ENCODE measurements around the gene ARMC8. TPM values are rescaled to one million over a fixed set of nuclear protein-coding genes. Genes with fewer than 3 reads are reported as not detected.

ARMC8 gene, protein sequence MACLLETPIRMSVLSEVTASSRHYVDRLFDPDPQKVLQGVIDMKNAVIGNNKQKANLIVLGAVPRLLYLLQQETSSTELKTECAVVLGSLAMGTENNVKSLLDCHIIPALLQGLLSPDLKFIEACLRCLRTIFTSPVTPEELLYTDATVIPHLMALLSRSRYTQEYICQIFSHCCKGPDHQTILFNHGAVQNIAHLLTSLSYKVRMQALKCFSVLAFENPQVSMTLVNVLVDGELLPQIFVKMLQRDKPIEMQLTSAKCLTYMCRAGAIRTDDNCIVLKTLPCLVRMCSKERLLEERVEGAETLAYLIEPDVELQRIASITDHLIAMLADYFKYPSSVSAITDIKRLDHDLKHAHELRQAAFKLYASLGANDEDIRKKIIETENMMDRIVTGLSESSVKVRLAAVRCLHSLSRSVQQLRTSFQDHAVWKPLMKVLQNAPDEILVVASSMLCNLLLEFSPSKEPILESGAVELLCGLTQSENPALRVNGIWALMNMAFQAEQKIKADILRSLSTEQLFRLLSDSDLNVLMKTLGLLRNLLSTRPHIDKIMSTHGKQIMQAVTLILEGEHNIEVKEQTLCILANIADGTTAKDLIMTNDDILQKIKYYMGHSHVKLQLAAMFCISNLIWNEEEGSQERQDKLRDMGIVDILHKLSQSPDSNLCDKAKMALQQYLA
- 32.2 and 32.4 TPM in 2 replicates for total RNA-seq (2021)
- Bru-seq, nascent RNA, result percentile 85 among the genes with signal in this experiment
- percentile 80 among the genes with signal in this experiment for BruChase-seq, experiment 1, labeled RNA remaining after a 2-hour chase
- percentile 69 among the genes with signal in this experiment for BruChase-seq, experiment 2, labeled RNA remaining after a 6-hour chase
- long read RNA-seq, full-length matches to known transcripts, result 47 of 194 reads
- long read RNA-seq, partial matches to known transcripts, result 9 of 194 reads
- long read RNA-seq, other reads (novel, unspliced or antisense), result 138 of 194 reads

DNA sequence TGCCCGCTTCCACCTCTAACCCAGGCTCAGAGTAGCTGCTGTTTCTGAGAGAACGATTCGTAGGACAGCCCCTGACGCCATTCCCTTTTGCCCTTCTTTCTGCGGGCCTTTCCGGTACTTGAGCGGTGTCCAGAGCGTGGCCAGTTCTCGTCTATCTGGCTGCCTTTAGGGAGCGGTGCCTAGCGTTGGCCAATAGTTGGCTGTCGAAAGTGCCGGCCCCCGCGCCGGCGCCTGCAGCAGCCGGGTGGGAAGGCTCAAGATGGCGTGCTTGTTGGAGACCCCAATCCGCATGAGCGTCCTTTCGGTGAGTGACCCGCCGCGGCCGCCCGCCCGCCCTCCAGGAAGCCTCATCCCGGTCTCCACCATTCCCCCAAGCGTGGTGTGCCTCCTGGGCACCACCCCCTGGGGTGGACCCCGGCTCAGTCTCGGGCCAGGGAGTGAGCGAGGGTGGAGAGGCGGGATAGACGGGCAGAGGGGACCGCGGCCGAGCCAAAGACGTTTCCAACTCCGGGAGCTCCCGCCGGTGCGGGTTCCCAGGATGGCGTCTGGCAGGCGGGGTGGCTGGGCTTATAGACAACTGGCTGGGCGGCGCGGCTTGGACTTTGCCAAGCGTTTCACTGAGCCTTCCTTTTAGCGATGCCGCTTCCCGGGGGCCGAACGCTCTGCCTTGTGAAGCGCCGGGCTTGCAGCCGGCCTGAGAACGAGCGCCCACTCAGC, at the start of gene ARMC8:
TSS of gene ARMC8 (plus strand) at position 6 of the 717 bp plus-strand sequence. CDS start at position 260, 254 bp downstream.
- no peak for TF ChIP-seq EZH2 (IDR thresholded peaks at IDR 0.05; ENCODE audit: low read depth)
- TF ChIP-seq, protein P1, sequence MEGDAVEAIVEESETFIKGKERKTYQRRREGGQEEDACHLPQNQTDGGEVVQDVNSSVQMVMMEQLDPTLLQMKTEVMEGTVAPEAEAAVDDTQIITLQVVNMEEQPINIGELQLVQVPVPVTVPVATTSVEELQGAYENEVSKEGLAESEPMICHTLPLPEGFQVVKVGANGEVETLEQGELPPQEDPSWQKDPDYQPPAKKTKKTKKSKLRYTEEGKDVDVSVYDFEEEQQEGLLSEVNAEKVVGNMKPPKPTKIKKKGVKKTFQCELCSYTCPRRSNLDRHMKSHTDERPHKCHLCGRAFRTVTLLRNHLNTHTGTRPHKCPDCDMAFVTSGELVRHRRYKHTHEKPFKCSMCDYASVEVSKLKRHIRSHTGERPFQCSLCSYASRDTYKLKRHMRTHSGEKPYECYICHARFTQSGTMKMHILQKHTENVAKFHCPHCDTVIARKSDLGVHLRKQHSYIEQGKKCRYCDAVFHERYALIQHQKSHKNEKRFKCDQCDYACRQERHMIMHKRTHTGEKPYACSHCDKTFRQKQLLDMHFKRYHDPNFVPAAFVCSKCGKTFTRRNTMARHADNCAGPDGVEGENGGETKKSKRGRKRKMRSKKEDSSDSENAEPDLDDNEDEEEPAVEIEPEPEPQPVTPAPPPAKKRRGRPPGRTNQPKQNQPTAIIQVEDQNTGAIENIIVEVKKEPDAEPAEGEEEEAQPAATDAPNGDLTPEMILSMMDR (conservative IDR thresholded peaks at IDR 0.05), result no peak
- Histone ChIP-seq H3K4me3 (peak within 1 kb of the TSS; percentile 90), H3K9me2 (ENCODE audit: insufficient read depth) (no peaks in the 10 kb centered on the region), H3K27me3 (ENCODE audit: insufficient read depth, low read depth) (no peaks in the 10 kb centered on the region), H3K36me3 (ENCODE audit: low read depth) (no peaks in the 10 kb centered on the region; the same call in 1 of the 2 replicates), H3K79me2 (ENCODE audit: low read depth) (peaks cover 48% of the 10 kb centered on the region), H3K4me1 (replicated peaks; ENCODE audit: insufficient read depth) (peaks cover 28% of the 10 kb centered on the region), H3K27ac (peak within 1 kb of the TSS; percentile 76), H4K20me1 (ENCODE audit: insufficient read depth) (peaks cover 15% of the 10 kb centered on the region), H3K4me2 (peak within 1 kb of the TSS; percentile 98), H3F3A (ENCODE audit: insufficient read depth, low read depth) (no peaks in the 10 kb centered on the region), H3K9me3 (ENCODE audit: insufficient read depth, low read depth) (no peaks in the 10 kb centered on the region), H2AFZ (peak within 1 kb of the TSS; percentile 98)
- TSS peak; percentile 39 for BruUV-seq (replicated peaks)
- CTCF ChIA-PET, result interaction anchor here (0.6 to 1.5 kb wide), 2 partner anchors 13 to 728 kb away, joined by 4 to 6 read pairs; no protein-coding TSS in a partner anchor
- intact Hi-C loops (cut with micrococcal nuclease; ENCODE audit: unreplicated experiment), result loop anchor here (1.0 to 10.0 kb wide), 3 partner anchors 13 to 1167 kb away; partner anchors contain the start of gene DBR1
- peak; percentile 56 to 75 for DNase-seq
- POLR2A ChIA-PET (ENCODE audit: unreplicated experiment), result interaction anchor here (0.5 to 0.7 kb wide), 5 partner anchors 12 to 734 kb away, joined by 3 to 30 read pairs (median 11); partner anchors contain the start of genes DBR1 and ESYT3

DNA sequence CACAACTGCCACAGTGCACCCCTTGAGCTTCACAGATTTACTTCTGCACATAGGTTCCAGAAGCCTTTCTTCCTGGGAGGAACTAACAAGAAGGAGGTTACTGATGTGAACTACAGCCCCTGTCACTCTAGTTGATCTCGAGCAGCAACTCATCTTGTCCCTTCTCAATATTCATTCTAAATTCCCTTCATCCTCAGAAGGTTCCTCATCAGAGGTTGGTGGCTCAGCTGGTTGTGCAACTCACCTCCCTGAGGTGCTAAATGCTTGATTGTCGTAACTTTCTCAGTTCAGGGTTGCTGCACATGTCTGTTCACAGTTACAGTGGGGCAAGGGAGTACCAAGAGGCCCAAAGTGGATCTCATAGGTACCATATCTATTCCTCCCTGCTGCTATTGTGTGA, 49.2 kb upstream of the ARMC8 start:
- BruUV-seq (replicated peaks), result no TSS peak
- no peaks in the 10 kb centered on the region for H3K79me2 ChIP-seq (ENCODE audit: low read depth)
- H3K4me1 ChIP-seq (replicated peaks; ENCODE audit: insufficient read depth), result no peaks in the 10 kb centered on the region
- H3K27me3 ChIP-seq (ENCODE audit: insufficient read depth, low read depth), result no peaks in the 10 kb centered on the region
- no peaks in the 10 kb centered on the region for H3K9me2 ChIP-seq (ENCODE audit: insufficient read depth)
- intact Hi-C loops (cut with micrococcal nuclease; ENCODE audit: unreplicated experiment), result no loop called here
- no peak overlapping the region for H3K4me3 ChIP-seq
- POLR2A ChIA-PET (ENCODE audit: unreplicated experiment), result no interaction called here
- no peaks in the 10 kb centered on the region for H3K9me3 ChIP-seq (ENCODE audit: insufficient read depth, low read depth)
- CTCF ChIA-PET, result interaction anchor here (0.7 kb wide), 1 partner anchor 82 kb away, joined by 3 read pairs; no protein-coding TSS in a partner anchor
- TF ChIP-seq, protein P1 (conservative IDR thresholded peaks at IDR 0.05), result no peak
- TF ChIP-seq EZH2 (IDR thresholded peaks at IDR 0.05; ENCODE audit: low read depth), result no peak
- H2AFZ ChIP-seq, result no peak overlapping the region
- H3F3A ChIP-seq (ENCODE audit: insufficient read depth, low read depth), result no peaks in the 10 kb centered on the region
- no peak overlapping the region for H3K27ac ChIP-seq
- H3K4me2 ChIP-seq, result no peak overlapping the region
- no peaks in the 10 kb centered on the region for H3K36me3 ChIP-seq (ENCODE audit: low read depth)
- DNase-seq, result no peak
- H4K20me1 ChIP-seq (ENCODE audit: insufficient read depth), result no peaks in the 10 kb centered on the region

All from PC-9 (cell line).